Measurements from ENCODE around the gene TFPT. TPM values are rescaled to one million over a fixed set of nuclear protein-coding genes. Genes with fewer than 3 reads are reported as not detected.

The TFPT gene
- total RNA-seq, 2 experiments from 2014 or later = 10.1 to 11.2 TPM

DNA sequence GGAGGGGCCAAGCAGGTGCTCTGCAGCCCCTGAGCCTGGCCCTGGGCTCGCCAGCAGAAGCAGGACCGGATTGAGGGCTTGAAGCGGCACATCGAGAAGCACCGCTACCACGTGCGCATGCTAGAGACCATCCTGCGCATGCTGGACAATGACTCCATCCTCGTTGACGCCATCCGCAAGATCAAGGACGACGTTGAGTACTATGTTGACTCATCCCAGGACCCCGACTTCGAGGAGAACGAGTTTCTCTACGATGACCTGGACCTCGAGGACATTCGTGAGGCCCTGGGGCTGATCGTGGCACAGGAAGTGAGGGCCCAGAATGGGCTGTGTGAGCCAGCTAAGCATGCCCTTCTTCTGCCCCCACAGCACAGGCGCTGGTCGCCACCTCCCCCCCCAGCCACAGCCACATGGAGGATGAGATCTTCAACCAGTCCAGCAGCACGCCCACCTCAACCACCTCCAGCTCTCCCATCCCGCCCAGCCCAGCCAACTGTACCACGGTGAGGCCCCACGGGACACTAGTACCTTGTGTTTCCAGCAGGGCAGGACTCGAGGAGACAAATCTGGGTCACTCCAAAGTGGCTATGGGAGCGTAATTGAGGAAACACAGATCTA is 30.2 kb upstream of the TFPT start:
- no peaks in the 10 kb centered on the region for H3K27me3 Mint-ChIP-seq
- no peaks in the 10 kb centered on the region for H3K9me3 Mint-ChIP-seq
- TF ChIP-seq, protein P1, sequence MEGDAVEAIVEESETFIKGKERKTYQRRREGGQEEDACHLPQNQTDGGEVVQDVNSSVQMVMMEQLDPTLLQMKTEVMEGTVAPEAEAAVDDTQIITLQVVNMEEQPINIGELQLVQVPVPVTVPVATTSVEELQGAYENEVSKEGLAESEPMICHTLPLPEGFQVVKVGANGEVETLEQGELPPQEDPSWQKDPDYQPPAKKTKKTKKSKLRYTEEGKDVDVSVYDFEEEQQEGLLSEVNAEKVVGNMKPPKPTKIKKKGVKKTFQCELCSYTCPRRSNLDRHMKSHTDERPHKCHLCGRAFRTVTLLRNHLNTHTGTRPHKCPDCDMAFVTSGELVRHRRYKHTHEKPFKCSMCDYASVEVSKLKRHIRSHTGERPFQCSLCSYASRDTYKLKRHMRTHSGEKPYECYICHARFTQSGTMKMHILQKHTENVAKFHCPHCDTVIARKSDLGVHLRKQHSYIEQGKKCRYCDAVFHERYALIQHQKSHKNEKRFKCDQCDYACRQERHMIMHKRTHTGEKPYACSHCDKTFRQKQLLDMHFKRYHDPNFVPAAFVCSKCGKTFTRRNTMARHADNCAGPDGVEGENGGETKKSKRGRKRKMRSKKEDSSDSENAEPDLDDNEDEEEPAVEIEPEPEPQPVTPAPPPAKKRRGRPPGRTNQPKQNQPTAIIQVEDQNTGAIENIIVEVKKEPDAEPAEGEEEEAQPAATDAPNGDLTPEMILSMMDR (IDR thresholded peaks at IDR 0.05) = no peak
- H3K4me3 Mint-ChIP-seq = no peak overlapping the region
- no peak for ATAC-seq (ENCODE audit: poor library complexity)
- H3K36me3 Mint-ChIP-seq (ENCODE audit: low read depth) = peaks cover 87% of the 10 kb centered on the region
- H3K4me1 Mint-ChIP-seq (ENCODE audit: low read depth) = peaks cover 8% of the 10 kb centered on the region
- ChIA-PET CTCF (no interaction called here), POLR2A (interaction anchor here (0.9 kb wide), 1 partner anchor 30 kb away, joined by 3 read pairs; the partner anchor contains the start of genes PRPF31 and TFPT)
- no peak overlapping the region for H3K27ac Mint-ChIP-seq
- no peak overlapping the region for H3K4me3 ChIP-seq (ENCODE audit: low read length)
- intact Hi-C loops (cut with DNase I, micrococcal nuclease) = no loop called here
- peaks cover 94% of the 10 kb centered on the region for H3K36me3 ChIP-seq (ENCODE audit: insufficient read depth, low read length)
- no peaks in the 10 kb centered on the region for H3K27me3 ChIP-seq (ENCODE audit: control insufficient read depth in 1 of 2, insufficient read depth in 2 of 2, low read length in 2 of 2)
- DNase-seq = no peak
- H3K9me3 ChIP-seq (ENCODE audit: control insufficient read depth in 1 of 2, insufficient read depth in 1 of 2, low read length in 2 of 2) = no peaks in the 10 kb centered on the region
- no peak overlapping the region for H3K27ac ChIP-seq (ENCODE audit: low read depth in 1 of 2, low read length in 2 of 2)
- peaks cover 6% of the 10 kb centered on the region for H3K4me1 ChIP-seq (ENCODE audit: insufficient read depth, low read length)

DNA sequence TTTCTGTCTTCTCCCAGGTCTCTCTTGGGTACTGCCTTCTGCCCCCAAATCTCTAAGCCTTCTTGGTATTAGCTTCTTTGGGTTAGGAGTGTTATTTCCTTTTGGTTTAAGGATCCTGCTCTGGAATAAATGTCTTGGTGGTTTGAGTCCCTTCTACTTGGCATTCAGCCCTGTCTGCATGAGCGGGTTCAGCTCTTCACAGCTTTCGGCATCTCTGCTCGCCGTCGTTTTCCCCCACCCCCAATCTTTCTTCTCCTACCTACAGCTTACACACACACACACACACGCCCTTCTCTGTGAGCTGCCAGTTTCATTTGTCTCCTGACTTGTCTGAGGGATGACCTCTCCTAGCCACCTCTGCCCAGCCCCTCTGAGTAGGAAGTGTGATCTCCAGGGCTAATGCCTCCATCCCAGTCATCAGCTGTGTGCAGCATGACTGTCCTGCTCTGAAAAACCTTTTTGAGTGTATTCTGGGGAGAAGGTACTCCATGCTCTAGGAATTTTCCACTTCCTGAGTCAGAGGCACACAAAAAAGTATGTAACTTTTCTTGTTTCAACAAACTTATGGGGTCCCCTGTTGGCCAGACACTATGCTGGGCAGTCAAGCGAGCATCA is 26.8 kb upstream of the TFPT start:
- H3K27ac Mint-ChIP-seq = no peak overlapping the region
- peaks cover 78% of the 10 kb centered on the region for H3K36me3 ChIP-seq (ENCODE audit: insufficient read depth, low read length)
- CTCF ChIA-PET = no interaction called here
- no peak for DNase-seq
- H3K4me1 Mint-ChIP-seq (ENCODE audit: low read depth) = peaks cover 34% of the 10 kb centered on the region
- H3K36me3 Mint-ChIP-seq (ENCODE audit: low read depth) = peaks cover 69% of the 10 kb centered on the region
- POLR2A ChIA-PET = interaction anchor here (2.0 kb wide), 1 partner anchor 17 kb away, joined by 6 read pairs; the partner anchor contains the start of gene LENG1
- peaks cover 32% of the 10 kb centered on the region for H3K4me1 ChIP-seq (ENCODE audit: insufficient read depth, low read length)
- H3K27ac ChIP-seq (ENCODE audit: low read depth in 1 of 2, low read length in 2 of 2) = no peak overlapping the region
- H3K9me3 ChIP-seq (ENCODE audit: control insufficient read depth in 1 of 2, insufficient read depth in 1 of 2, low read length in 2 of 2) = no peaks in the 10 kb centered on the region
- no peak for ATAC-seq (ENCODE audit: poor library complexity)
- no peaks in the 10 kb centered on the region for H3K27me3 Mint-ChIP-seq
- H3K9me3 Mint-ChIP-seq = no peaks in the 10 kb centered on the region
- TF ChIP-seq, protein P1 (IDR thresholded peaks at IDR 0.05) = no peak
- intact Hi-C loops (cut with DNase I, micrococcal nuclease) = no loop called here
- H3K4me3 ChIP-seq (ENCODE audit: low read length) = no peak overlapping the region
- no peaks in the 10 kb centered on the region for H3K27me3 ChIP-seq (ENCODE audit: control insufficient read depth in 1 of 2, insufficient read depth in 2 of 2, low read length in 2 of 2)
- peak overlapping the region; percentile 62 for H3K4me3 Mint-ChIP-seq

DNA sequence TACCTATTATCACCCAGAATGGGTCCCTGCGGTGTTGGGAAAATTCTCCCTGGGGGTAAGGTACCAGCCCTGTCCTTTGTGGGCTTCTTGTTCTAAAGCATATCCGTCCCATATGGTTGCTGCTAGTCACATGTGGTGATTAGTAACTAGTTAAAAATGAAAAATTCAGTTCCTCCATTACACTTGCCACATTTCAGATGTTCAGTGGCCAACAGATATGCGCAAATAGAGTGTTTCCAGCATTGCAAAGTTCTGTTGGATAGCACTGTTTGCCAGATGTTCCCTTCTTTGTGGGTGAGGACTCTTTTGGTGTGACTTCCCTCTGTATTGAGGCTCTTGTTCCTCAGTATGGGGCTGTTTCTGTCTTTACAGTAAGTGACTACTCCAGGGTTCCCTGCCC is 25.9 kb upstream of the TFPT start:
- TF ChIP-seq, protein P1 (IDR thresholded peaks at IDR 0.05) = no peak
- no peak overlapping the region for H3K4me3 Mint-ChIP-seq
- no peak for DNase-seq
- peaks cover 61% of the 10 kb centered on the region for H3K36me3 Mint-ChIP-seq (ENCODE audit: low read depth)
- ATAC-seq (ENCODE audit: poor library complexity) = no peak
- Histone ChIP-seq H3K27me3 (ENCODE audit: control insufficient read depth in 1 of 2, insufficient read depth in 2 of 2, low read length in 2 of 2) (no peaks in the 10 kb centered on the region), H3K4me3 (ENCODE audit: low read length) (no peak overlapping the region), H3K9me3 (ENCODE audit: control insufficient read depth in 1 of 2, insufficient read depth in 1 of 2, low read length in 2 of 2) (no peaks in the 10 kb centered on the region), H3K4me1 (ENCODE audit: insufficient read depth, low read length) (peaks cover 37% of the 10 kb centered on the region), H3K36me3 (ENCODE audit: insufficient read depth, low read length) (peaks cover 68% of the 10 kb centered on the region), H3K27ac (ENCODE audit: low read depth in 1 of 2, low read length in 2 of 2) (no peak overlapping the region)
- ChIA-PET POLR2A (interaction anchor here (1.0 to 2.0 kb wide), 2 partner anchors 18 to 48 kb away, joined by 4 to 6 read pairs; partner anchors contain the start of genes LENG1 and MBOAT7), CTCF (no interaction called here)
- no peaks in the 10 kb centered on the region for H3K27me3 Mint-ChIP-seq
- H3K9me3 Mint-ChIP-seq = no peaks in the 10 kb centered on the region
- intact Hi-C loops (cut with DNase I, micrococcal nuclease) = no loop called here
- H3K27ac Mint-ChIP-seq = no peak overlapping the region
- peaks cover 42% of the 10 kb centered on the region for H3K4me1 Mint-ChIP-seq (ENCODE audit: low read depth)

Data from CD4-positive, alpha-beta T cell (primary cell).